ENCODE measurements around the gene PNISR. TPM values are rescaled to one million over a fixed set of nuclear protein-coding genes. Genes with fewer than 3 reads are reported as not detected.

Gene PNISR
- total and polyA plus RNA-seq, 2 experiments from 2014 or later = 135 to 270 TPM

- no peak for TF ChIP-seq ZNF462 (CRISPR knock-in tag; IDR thresholded peaks at IDR 0.05)
- TF ChIP-seq ETS1 (IDR thresholded peaks at IDR 0.05) = no peak
- TF ChIP-seq POLR2AphosphoS5 (IDR thresholded peaks at IDR 0.05; ENCODE audit: low read depth) = no peak
Observed at GRCh38 chr6:99409672-99410071, 15.4 kb downstream of the PNISR start (continued).

GRCh38 chr6:99407076-99407475, 18.0 kb downstream of the PNISR start:
- no peaks in the 10 kb centered on the region for H3K9me3 Mint-ChIP-seq
- Histone ChIP-seq H4K20me1 (replicated peaks; ENCODE audit: insufficient read depth) (peaks cover 12% of the 10 kb centered on the region; the same call in 1 of the 2 replicates), H3K4me3 (no peak overlapping the region), H3K27me3 (ENCODE audit: insufficient read depth) (no peaks in the 10 kb centered on the region), H3K9me2 (ENCODE audit: insufficient read depth) (no peaks in the 10 kb centered on the region), H3K27ac (ENCODE audit: low read depth) (no peak overlapping the region), H3K36me3 (ENCODE audit: insufficient read depth) (peaks cover 70% of the 10 kb centered on the region), H2AFZ (no peak overlapping the region), H3F3A (replicated peaks; ENCODE audit: low read depth) (no peaks in the 10 kb centered on the region), H3K4me1 (ENCODE audit: insufficient read depth) (no peaks in the 10 kb centered on the region), H3K4me2 (no peak overlapping the region), H3K79me2 (replicated peaks; ENCODE audit: insufficient read depth) (peaks cover 21% of the 10 kb centered on the region; the same call in 1 of the 2 replicates)
- no peak for DNase-seq (ENCODE audit: low spot score)
- H3K4me1 Mint-ChIP-seq = no peaks in the 10 kb centered on the region
- ATAC-seq = no peak
- no peaks in the 10 kb centered on the region for H3K27me3 Mint-ChIP-seq (ENCODE audit: insufficient read depth, low read depth, poor library complexity)
- peaks cover 82% of the 10 kb centered on the region for H3K36me3 Mint-ChIP-seq (ENCODE audit: low read depth)
- H3K4me3 Mint-ChIP-seq = no peak overlapping the region
- H3K27ac Mint-ChIP-seq = no peak overlapping the region
- TF ChIP-seq EZH2phosphoT487 (IDR thresholded peaks at IDR 0.05; ENCODE audit: unreplicated experiment) = no peak
- no peak for TF ChIP-seq ZNF114 (CRISPR knock-in tag; IDR thresholded peaks at IDR 0.05)
- no peak for TF ChIP-seq REST (IDR thresholded peaks at IDR 0.05; ENCODE audit: unreplicated experiment)
- no peak for TF ChIP-seq STAT1 (IDR thresholded peaks at IDR 0.05; ENCODE audit: unreplicated experiment)
